Trophoblast cell (in vitro differentiated cells and primary cell): ENCODE results near the gene MBD3L2B.
A peak's percentile ranks its signal among the peaks of the same experiment; 100 is the strongest.

Experiments used
- DNase-seq, 2 donors: peaks; one replicate each; pipeline ENCODE4 v3.0.0-alpha.2; 2016
- H2AFZ ChIP-seq: 2 replicates; pipeline ENCODE4 v1.6.1; 2013; ENCODE audit warnings: low read length, moderate library complexity, mild to moderate bottlenecking; ENCODE audit not compliant: insufficient read depth, poor library complexity
- H2AK5ac ChIP-seq: 2 replicates; pipeline ENCODE4 v1.6.1; 2013; ENCODE audit warnings: mild to moderate bottlenecking, low read length
- H2BK120ac ChIP-seq: 2 replicates; pipeline ENCODE4 v1.6.1; 2013; ENCODE audit warnings: low read length, mild to moderate bottlenecking, moderate library complexity; ENCODE audit not compliant: insufficient read depth, poor library complexity
- H2BK12ac ChIP-seq: 2 replicates; pipeline ENCODE4 v1.6.1; 2013; ENCODE audit warnings: mild to moderate bottlenecking, low read length, moderate library complexity
- H2BK5ac ChIP-seq: 2 replicates; pipeline ENCODE4 v1.6.1; 2013; ENCODE audit warnings: low read length, low read depth, moderate library complexity, mild to moderate bottlenecking; ENCODE audit not compliant: poor library complexity
- H3K14ac ChIP-seq: 2 replicates; pipeline ENCODE4 v1.6.1; 2013; ENCODE audit warnings: mild to moderate bottlenecking, low read length
- H3K18ac ChIP-seq: 2 replicates; pipeline ENCODE4 v1.6.1; 2013; ENCODE audit warnings: mild to moderate bottlenecking, low read length
- H3K23ac ChIP-seq: 2 replicates; pipeline ENCODE4 v1.6.1; 2013; ENCODE audit warnings: low read length
- H3K27ac ChIP-seq: 2 replicates; pipeline ENCODE4 v1.5.1; 2013; ENCODE audit warnings: low read depth, mild to moderate bottlenecking, inconsistent platforms, low read length, moderate library complexity
- H3K27me3 ChIP-seq: 2 replicates; pipeline ENCODE4 v1.6.1; 2013; ENCODE audit warnings: inconsistent platforms, mild to moderate bottlenecking, low read length, moderate library complexity; ENCODE audit not compliant: insufficient read depth
- H3K36me3 ChIP-seq, 2 experiments: 1 replicate in 1 of 2; 2 replicates in 1 of 2; pipeline ENCODE4 v1.6.1; 2013; ENCODE audit warnings: low read length in 2 of 2, mild to moderate bottlenecking in 2 of 2, moderate library complexity in 1 of 2; ENCODE audit not compliant: insufficient read depth in 2 of 2, control insufficient read depth in 1 of 2
- H3K4ac ChIP-seq: 2 replicates; pipeline ENCODE4 v1.6.1; 2013; ENCODE audit warnings: low read depth, mild to moderate bottlenecking, low read length, moderate library complexity
- H3K4me1 ChIP-seq, 2 experiments: 1 replicate in 1 of 2; 2 replicates in 1 of 2; pipeline ENCODE4 v1.6.1; 2013; ENCODE audit warnings: low read length in 2 of 2, mild to moderate bottlenecking in 2 of 2, moderate library complexity in 1 of 2; ENCODE audit not compliant: insufficient read depth in 2 of 2, control insufficient read depth in 1 of 2
- H3K4me2 ChIP-seq: 2 replicates; pipeline ENCODE4 v1.6.1; 2013; ENCODE audit warnings: inconsistent platforms, mild to moderate bottlenecking, low read length, moderate library complexity
- H3K4me3 ChIP-seq: 2 replicates; pipeline ENCODE4 v1.5.1; 2013; ENCODE audit warnings: mild to moderate bottlenecking, low read depth, low read length, inconsistent platforms
- H3K79me1 ChIP-seq: one replicate; pipeline ENCODE4 v1.6.1; 2013; ENCODE audit warnings: low read length
- H3K79me2 ChIP-seq: 2 replicates; pipeline ENCODE4 v1.6.1; 2013; ENCODE audit warnings: low read length, mild to moderate bottlenecking; ENCODE audit not compliant: control insufficient read depth, insufficient read depth, poor library complexity
- H3K9ac ChIP-seq: 2 replicates; pipeline ENCODE4 v1.6.1; 2013; ENCODE audit warnings: mild to moderate bottlenecking, low read length
- H3K9me3 ChIP-seq: 2 replicates; pipeline ENCODE4 v1.6.1; 2013; ENCODE audit warnings: low read depth, mild to moderate bottlenecking, control low read depth, inconsistent platforms, low read length; ENCODE audit not compliant: insufficient read depth
- H4K12ac ChIP-seq: 2 replicates; pipeline ENCODE4 v1.6.1; 2013; ENCODE audit warnings: low read depth, mild to moderate bottlenecking, low read length, moderate library complexity
- H4K8ac ChIP-seq: 2 replicates; pipeline ENCODE4 v1.6.1; 2013; ENCODE audit warnings: low read depth, mild to moderate bottlenecking, low read length, moderate library complexity
- H4K91ac ChIP-seq: one replicate; pipeline ENCODE4 v1.6.1; 2013; ENCODE audit warnings: low read depth, mild to moderate bottlenecking, low read length, moderate library complexity
- WGBS: extraction: QIAGEN DNeasy Blood & Tissue Kit; methylation state at CpG from one replicate; pipeline ENCODE4 v1.1.7; 2013; ENCODE audit warnings: missing lambda C conversion rate; ENCODE audit not compliant: insufficient read length, insufficient coverage; ENCODE audit errors: extremely low coverage; 5-methylcytosine and 5-hydroxymethylcytosine counted together

Gene MBD3L2B

GRCh38 chr19:7018828-7019227, 2.4 kb downstream of the MBD3L2B start:
- no CpG with 5 or more reads among the region's 6 CpGs for WGBS
- H3K4me3 ChIP-seq = no peak overlapping the region
- no peak overlapping the region for H3K9ac ChIP-seq

GRCh38 chr19:7013678-7014077, 7.6 kb downstream of the MBD3L2B start:
- Histone ChIP-seq H3K4me3 (no peak overlapping the region), H2BK12ac (no peak overlapping the region), H3K18ac (no peak overlapping the region), H2BK5ac (no peak overlapping the region), H3K14ac (no peak overlapping the region), H3K4me1 (no peaks in the 10 kb centered on the region), H3K79me1 (no peaks in the 10 kb centered on the region), H3K9ac (no peak overlapping the region), H3K36me3 (no peaks in the 10 kb centered on the region), H2BK120ac (no peak overlapping the region), H3K27me3 (no peaks in the 10 kb centered on the region), H3K4me2 (no peak overlapping the region), H4K12ac (no peak overlapping the region), H3K27ac (no peak overlapping the region), H3K9me3 (peaks cover 26% of the 10 kb centered on the region), H3K79me2 (no peaks in the 10 kb centered on the region), H2AFZ (no peak overlapping the region), H3K4ac (no peak overlapping the region), H2AK5ac (no peak overlapping the region), H4K91ac (no peak overlapping the region), H3K23ac (no peak overlapping the region), H4K8ac (no peak overlapping the region)
- no CpG with 5 or more reads among the region's 4 CpGs for WGBS
- peak in 1 of 2 donors; percentile 2 for DNase-seq

More at GRCh38 chr19:7018828-7019227, 2.4 kb downstream of the MBD3L2B start:
- Histone ChIP-seq H3K14ac (no peak overlapping the region), H3K27ac (no peak overlapping the region), H4K91ac (no peak overlapping the region), H2BK5ac (no peak overlapping the region), H3K27me3 (no peaks in the 10 kb centered on the region), H3K4ac (no peak overlapping the region), H2AFZ (no peak overlapping the region), H3K23ac (no peak overlapping the region), H4K8ac (no peak overlapping the region), H3K79me2 (no peaks in the 10 kb centered on the region), H4K12ac (no peak overlapping the region), H2AK5ac (no peak overlapping the region), H3K18ac (no peak overlapping the region), H2BK12ac (no peak overlapping the region), H3K36me3 (no peaks in the 10 kb centered on the region), H3K4me2 (no peak overlapping the region), H3K79me1 (no peaks in the 10 kb centered on the region), H3K9me3 (peaks cover 8% of the 10 kb centered on the region), H3K4me1 (no peaks in the 10 kb centered on the region), H2BK120ac (no peak overlapping the region)
- DNase-seq = no peak

GRCh38 chr19:7010722-7011593, 10.3 kb downstream of the MBD3L2B start:
- no peak overlapping the region for H2BK5ac ChIP-seq
- H4K12ac ChIP-seq = no peak overlapping the region

GRCh38 chr19:7007859-7008258, 13.4 kb downstream of the MBD3L2B start:
- DNase-seq = no peak
- Histone ChIP-seq H3K36me3 (no peaks in the 10 kb centered on the region), H3K79me1 (no peaks in the 10 kb centered on the region), H3K4me2 (no peak overlapping the region), H3K4ac (no peak overlapping the region), H3K4me1 (no peaks in the 10 kb centered on the region), H3K4me3 (no peak overlapping the region), H2BK5ac (no peak overlapping the region), H2AFZ (no peak overlapping the region), H3K27ac (no peak overlapping the region), H2AK5ac (no peak overlapping the region), H3K9ac (no peak overlapping the region), H3K9me3 (peaks cover 28% of the 10 kb centered on the region), H4K91ac (no peak overlapping the region), H3K23ac (no peak overlapping the region), H4K8ac (no peak overlapping the region), H3K79me2 (no peaks in the 10 kb centered on the region), H3K18ac (no peak overlapping the region), H3K27me3 (no peaks in the 10 kb centered on the region), H3K14ac (no peak overlapping the region), H2BK12ac (no peak overlapping the region), H2BK120ac (no peak overlapping the region), H4K12ac (no peak overlapping the region)
- no CpG with 5 or more reads among the region's 4 CpGs for WGBS

More at GRCh38 chr19:7010722-7011593, 10.3 kb downstream of the MBD3L2B start:
- Histone ChIP-seq H3K9me3 (peaks cover 24% of the 10 kb centered on the region), H2BK120ac (no peak overlapping the region), H3K14ac (no peak overlapping the region), H2BK12ac (no peak overlapping the region), H3K18ac (no peak overlapping the region), H3K23ac (no peak overlapping the region), H3K4me2 (no peak overlapping the region), H3K79me2 (no peaks in the 10 kb centered on the region), H4K8ac (no peak overlapping the region), H3K79me1 (no peaks in the 10 kb centered on the region), H3K36me3 (no peaks in the 10 kb centered on the region), H3K9ac (no peak overlapping the region), H4K91ac (no peak overlapping the region), H3K4me1 (no peaks in the 10 kb centered on the region), H3K27me3 (no peaks in the 10 kb centered on the region), H3K4ac (no peak overlapping the region), H3K4me3 (no peak overlapping the region), H2AK5ac (no peak overlapping the region), H2AFZ (no peak overlapping the region), H3K27ac (no peak overlapping the region)
- WGBS = no CpG with 5 or more reads among the region's 12 CpGs
- no peak for DNase-seq
